ENCODE data around the gene ABCA10.

ABCA10 gene

DNA sequence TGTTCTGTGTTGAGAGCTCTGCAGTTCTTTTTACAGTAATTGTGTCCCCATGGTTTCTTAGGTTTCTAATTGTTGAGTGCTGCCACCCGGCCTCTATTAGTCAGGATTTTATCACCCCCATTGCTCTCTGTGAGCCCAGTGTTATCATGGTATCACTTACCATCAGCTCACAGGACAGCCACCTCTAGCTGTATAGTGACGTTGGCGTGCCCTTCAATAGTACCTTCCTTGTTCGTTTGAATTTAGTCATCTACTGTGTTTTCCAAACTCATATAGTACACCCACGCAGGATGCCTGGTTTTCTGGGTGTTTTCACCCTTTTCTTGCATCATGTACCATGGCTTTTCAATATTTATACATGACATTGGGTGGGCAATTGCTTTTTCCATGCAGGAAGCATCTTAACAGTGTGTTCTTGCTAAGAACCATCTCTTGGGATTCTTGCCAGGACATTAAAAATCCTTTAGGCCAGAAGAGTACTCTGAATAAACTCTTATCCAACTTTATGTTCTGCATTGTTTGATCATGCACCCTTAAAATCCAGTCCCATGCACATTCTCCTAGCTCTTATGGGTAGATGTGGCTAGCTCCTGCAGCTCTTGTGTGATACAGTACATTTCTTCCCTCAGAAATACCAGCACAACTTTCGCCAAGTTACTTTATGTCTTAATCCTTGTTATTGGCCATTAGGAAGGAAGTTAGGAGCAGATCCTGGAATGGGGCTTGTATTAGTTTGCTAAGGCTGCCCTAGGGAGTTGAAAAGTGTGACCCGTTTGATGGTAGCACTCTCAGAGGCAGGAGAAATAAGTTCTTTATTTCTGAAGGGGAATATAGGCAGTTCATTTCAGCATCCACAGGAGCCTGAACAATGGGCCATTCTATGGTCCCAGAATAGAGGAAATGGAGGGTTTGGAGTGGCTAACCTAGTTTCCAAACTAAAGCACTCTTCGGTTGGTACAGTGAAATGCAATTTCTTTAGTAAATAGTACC is 11.3 kb upstream of the ABCA10 start:
- no peak for DNase-seq (ENCODE audit: low read depth)
- no peak overlapping the region for H3K4me3 ChIP-seq (ENCODE audit: low read depth, low read length)
- TF ChIP-seq, protein P1, sequence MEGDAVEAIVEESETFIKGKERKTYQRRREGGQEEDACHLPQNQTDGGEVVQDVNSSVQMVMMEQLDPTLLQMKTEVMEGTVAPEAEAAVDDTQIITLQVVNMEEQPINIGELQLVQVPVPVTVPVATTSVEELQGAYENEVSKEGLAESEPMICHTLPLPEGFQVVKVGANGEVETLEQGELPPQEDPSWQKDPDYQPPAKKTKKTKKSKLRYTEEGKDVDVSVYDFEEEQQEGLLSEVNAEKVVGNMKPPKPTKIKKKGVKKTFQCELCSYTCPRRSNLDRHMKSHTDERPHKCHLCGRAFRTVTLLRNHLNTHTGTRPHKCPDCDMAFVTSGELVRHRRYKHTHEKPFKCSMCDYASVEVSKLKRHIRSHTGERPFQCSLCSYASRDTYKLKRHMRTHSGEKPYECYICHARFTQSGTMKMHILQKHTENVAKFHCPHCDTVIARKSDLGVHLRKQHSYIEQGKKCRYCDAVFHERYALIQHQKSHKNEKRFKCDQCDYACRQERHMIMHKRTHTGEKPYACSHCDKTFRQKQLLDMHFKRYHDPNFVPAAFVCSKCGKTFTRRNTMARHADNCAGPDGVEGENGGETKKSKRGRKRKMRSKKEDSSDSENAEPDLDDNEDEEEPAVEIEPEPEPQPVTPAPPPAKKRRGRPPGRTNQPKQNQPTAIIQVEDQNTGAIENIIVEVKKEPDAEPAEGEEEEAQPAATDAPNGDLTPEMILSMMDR (IDR thresholded peaks at IDR 0.05; ENCODE audit: low read depth, low read length, missing control alignments): no peak

DNA sequence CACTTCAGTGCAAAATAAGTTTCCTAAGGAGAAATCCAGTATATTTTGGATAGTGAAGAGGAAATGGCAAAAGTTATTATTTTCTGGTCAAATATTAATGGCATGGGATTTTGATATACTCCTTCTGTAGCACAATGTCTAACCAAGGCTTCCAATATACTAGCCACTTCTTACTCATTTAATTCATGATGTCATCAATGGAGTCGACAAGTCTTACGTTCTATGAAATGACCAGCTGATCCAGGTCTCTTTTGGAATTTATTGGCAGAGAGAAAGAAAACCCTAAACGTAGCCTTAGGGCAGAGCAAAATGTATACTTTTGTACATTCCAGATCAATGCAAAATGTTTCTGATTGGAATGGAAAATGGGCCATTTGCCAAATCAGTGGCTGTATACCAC is 8.3 kb upstream of the ABCA10 start:
- DNase-seq (ENCODE audit: low read depth): no peak
- TF ChIP-seq, protein P1 (IDR thresholded peaks at IDR 0.05; ENCODE audit: low read depth, low read length, missing control alignments): no peak
- H3K4me3 ChIP-seq (ENCODE audit: low read depth, low read length): no peak overlapping the region

DNA sequence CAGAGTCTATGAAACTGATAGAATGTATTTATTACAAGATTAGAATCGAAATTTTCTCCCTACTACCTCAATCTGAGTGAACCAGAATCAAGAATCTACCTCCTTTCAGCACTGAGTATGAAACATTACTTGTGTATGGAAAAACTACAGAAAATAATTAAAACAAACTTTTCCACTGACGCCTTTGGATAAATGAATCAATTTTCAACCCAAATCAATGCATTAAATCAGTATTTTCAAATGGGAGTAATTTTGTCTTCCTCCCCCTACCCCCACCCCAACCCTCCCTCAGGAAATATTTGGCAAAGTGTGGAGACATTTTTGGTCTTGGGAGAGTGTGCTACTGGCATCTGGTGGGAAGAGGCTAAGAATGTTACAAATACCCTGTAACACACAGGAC is 7.8 kb upstream of the ABCA10 start:
- H3K4me3 ChIP-seq (ENCODE audit: low read depth, low read length): no peak overlapping the region
- DNase-seq (ENCODE audit: low read depth): no peak

DNA sequence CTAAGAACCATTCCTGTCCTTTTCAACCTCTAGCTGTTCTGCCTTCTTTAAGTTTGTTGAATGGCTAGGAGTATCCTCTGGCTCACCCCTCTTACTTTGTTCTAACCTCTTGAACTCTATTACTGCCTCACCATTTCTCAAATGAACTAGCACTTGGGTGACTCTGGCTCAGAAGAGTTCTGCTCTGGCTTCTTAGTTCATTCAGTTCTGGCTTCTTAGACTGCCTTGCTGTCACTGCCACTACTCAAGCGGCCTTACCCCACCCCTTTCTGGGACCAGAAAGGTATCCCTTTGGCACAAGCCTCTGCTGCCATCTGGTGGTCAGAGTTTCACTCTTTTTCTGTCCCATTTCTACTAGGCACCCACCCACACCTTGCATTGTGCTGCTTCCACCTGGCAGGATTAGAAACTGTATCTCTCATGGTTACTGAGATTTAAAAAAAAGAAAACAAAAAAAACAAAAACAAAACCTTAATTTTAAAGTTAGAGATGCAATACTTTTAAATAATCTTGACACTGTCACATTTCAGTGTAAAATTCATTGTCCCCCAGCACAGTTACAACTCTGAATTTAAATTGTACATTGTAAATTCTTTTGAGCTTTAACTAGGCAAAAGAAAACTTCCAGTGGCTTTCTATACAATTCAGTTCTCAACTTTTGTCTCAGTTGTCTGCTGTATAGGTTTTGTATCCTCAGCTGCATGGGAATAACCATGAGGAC is 6.9 kb upstream of the ABCA10 start:
- no peak overlapping the region for H3K4me3 ChIP-seq (ENCODE audit: low read depth, low read length)
- TF ChIP-seq, protein P1 (IDR thresholded peaks at IDR 0.05; ENCODE audit: low read depth, low read length, missing control alignments): peak; percentile 72
- peak; percentile 73 for DNase-seq (ENCODE audit: low read depth)

More for the DNA sequence above, 7.8 kb upstream of the ABCA10 start:
- TF ChIP-seq, protein P1 (IDR thresholded peaks at IDR 0.05; ENCODE audit: low read depth, low read length, missing control alignments): no peak

DNA sequence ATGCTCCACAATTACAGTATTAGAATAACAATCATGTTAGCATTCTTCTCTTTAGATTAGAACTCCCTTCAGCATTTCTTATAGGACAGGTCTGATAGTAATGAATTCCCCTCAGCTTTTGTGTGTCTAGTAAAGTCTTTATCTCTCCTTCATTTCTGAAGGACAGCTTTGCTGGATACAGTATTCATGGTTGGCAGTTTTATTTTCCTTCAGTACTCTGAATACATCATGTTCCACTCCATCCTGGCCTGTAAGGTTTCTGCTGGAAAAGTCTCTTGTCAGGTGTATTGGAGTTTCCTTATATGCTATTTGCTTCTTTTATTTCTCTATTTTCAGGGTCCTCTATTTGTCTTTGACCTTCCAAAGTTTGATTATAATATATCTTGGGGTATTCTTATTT is 4.0 kb upstream of the ABCA10 start:
- no peak for DNase-seq (ENCODE audit: low read depth)
- no peak overlapping the region for H3K4me3 ChIP-seq (ENCODE audit: low read depth, low read length)
- TF ChIP-seq, protein P1 (IDR thresholded peaks at IDR 0.05; ENCODE audit: low read depth, low read length, missing control alignments): no peak

DNA sequence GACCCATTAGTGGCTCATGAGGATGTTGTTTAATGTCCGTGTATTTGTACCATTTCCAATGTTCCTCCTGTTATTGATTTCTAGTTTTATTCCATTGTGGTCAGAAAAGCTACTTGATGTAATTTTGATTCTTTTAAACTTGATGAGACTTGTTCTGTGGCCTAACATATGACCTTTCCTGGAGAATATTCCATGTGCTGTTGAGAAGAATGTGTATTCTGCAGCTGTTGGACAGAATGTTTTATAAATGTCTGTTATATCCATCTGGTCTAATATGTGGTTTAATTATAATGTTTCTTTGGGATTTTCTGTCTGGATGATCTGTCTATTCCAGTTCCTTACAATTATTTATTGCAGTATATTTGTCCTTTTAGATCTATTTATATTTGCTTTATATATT is 2.9 kb upstream of the ABCA10 start:
- no peak overlapping the region for H3K4me3 ChIP-seq (ENCODE audit: low read depth, low read length)
- no peak for DNase-seq (ENCODE audit: low read depth)
- TF ChIP-seq, protein P1 (IDR thresholded peaks at IDR 0.05; ENCODE audit: low read depth, low read length, missing control alignments): no peak

Measured in GM12864 (cell line).